Tibial nerve (tissue), 4 donors: ENCODE results near the gene NOL12. TPM values are rescaled to one million over a fixed set of nuclear protein-coding genes. Genes with fewer than 3 reads are reported as not detected.
A peak's percentile ranks its signal among the peaks of the same experiment; 100 is the strongest.

Experiments
- DNase-seq, 2 donors: peaks; one replicate each; pipeline ENCODE4 v3.0.0-alpha.2; 2019; ENCODE audit warnings: low spot score in 2 of 2
- H3K27ac ChIP-seq, 4 donors: fragments of 200-600 bp; sonication (generic) in 3 of 4; one replicate each; pipeline ENCODE4 v1.5.1; 2017 to 2019; ENCODE audit warnings: mild to moderate bottlenecking in 1 of 4
- H3K27me3 ChIP-seq, 2 donors: fragments of 200-600 bp; sonication (generic) in 1 of 2; one replicate each; pipeline versions ENCODE4 v1.5.1 to v1.6.0; 2017 to 2019
- H3K36me3 ChIP-seq, 3 donors: fragments of 200-600 bp; sonication (generic); one replicate each; pipeline ENCODE4 v1.5.1; 2018 to 2019
- H3K4me1 ChIP-seq, 4 donors: fragments of 200-600 bp; sonication (generic) in 3 of 4; one replicate each; pipeline ENCODE4 v1.5.1; 2017 to 2019
- H3K4me3 ChIP-seq, 4 donors: fragments of 200-600 bp; sonication (generic) in 3 of 4; one replicate each; pipeline ENCODE4 v1.5.1; 2017 to 2019; ENCODE audit warnings: mild to moderate bottlenecking in 1 of 4, moderate library complexity in 1 of 4
- H3K9me3 ChIP-seq, 4 donors: fragments of 200-600 bp; sonication (generic) in 3 of 4; one replicate each; pipeline ENCODE4 v1.5.1; 2017 to 2019
- CTCF ChIP-seq, 5 experiments: fragments of 200-600 bp in 3 of 5; fragments of 450-650 bp in 2 of 5; sonication (generic) in 3 of 5; IDR thresholded peaks; one replicate each; pipeline ENCODE4 v1.5.1; 2016 to 2019; ENCODE audit warnings: antibody characterized with exemption in 5 of 5, mild to moderate bottlenecking in 3 of 5, moderate library complexity in 2 of 5
- EP300 ChIP-seq, 2 donors: sonication (generic); formaldehyde crosslinking; IDR thresholded peaks; one replicate each; pipeline ENCODE4 v1.6.1; 2017; ENCODE audit warnings: antibody characterized with exemption in 2 of 2, mild to moderate bottlenecking in 1 of 2
- POLR2A ChIP-seq, 2 donors: fragments of 450-650 bp; IDR thresholded peaks; one replicate each; pipeline ENCODE4 v1.6.1; 2017; ENCODE audit warnings: antibody characterized with exemption in 2 of 2, mild to moderate bottlenecking in 2 of 2, moderate library complexity in 2 of 2
- WGBS, 2 donors: methylation state at CpG; one replicate each; pipeline ENCODE4 v1.1.5; 2018; 5-methylcytosine and 5-hydroxymethylcytosine counted together
- total RNA-seq, 4 donors: library from RNA; depleted of rRNA; stranded (reverse); fragments of >200 nt; gene quantifications; one replicate each; pipeline ENCODE4 v1.1.0, GENCODE V29; 2016

Gene NOL12
- total RNA-seq, 4 donors from 2014 or later = 24.1 to 39.5 (median 31.2) TPM

GRCh38 chr22:37734402-37734700 lies 48.2 kb downstream of the NOL12 start:
- H3K27ac ChIP-seq = peak overlapping the region; percentile 43 to 84 (median 60)
- WGBS, 2 donors = 72 to 81% methylated on average over 4 of the region's 6 CpGs

GRCh38 chr22:37734964-37735451 lies 48.9 kb downstream of the NOL12 start:
- Histone ChIP-seq H3K27ac (peak overlapping the region; percentile 43 to 84 (median 60)), H3K4me1 (peaks cover 0 to 44% (median 9%) of the 10 kb centered on the region in 4 donors), H3K36me3 (no peaks in the 10 kb centered on the region), H3K9me3 (no peaks in the 10 kb centered on the region), H3K4me3 (no peak overlapping the region), H3K27me3 (no peaks in the 10 kb centered on the region)
- peak in 1 of 2 donors; percentile 46 for DNase-seq
- WGBS, 2 donors = 54 to 69% methylated on average over 5 to 14 of the region's 16 CpGs
- TF ChIP-seq EP300 (IDR thresholded peaks at IDR 0.05) = no peak
- no peak for TF ChIP-seq POLR2A (IDR thresholded peaks at IDR 0.05)
- peak in 4 of 5 experiments; percentile 32 to 69 (median 49) for TF ChIP-seq CTCF (IDR thresholded peaks at IDR 0.05)

More at GRCh38 chr22:37734402-37734700, 48.2 kb downstream of the NOL12 start:
- Histone ChIP-seq H3K9me3 (no peaks in the 10 kb centered on the region), H3K27me3 (no peaks in the 10 kb centered on the region), H3K4me1 (peaks cover 0 to 37% (median 7%) of the 10 kb centered on the region in 4 donors), H3K36me3 (no peaks in the 10 kb centered on the region), H3K4me3 (no peak overlapping the region)
- no peak for DNase-seq
- TF ChIP-seq CTCF (IDR thresholded peaks at IDR 0.05) (no peak), EP300 (IDR thresholded peaks at IDR 0.05) (no peak), POLR2A (IDR thresholded peaks at IDR 0.05) (no peak)

- Histone ChIP-seq H3K9me3 (no peaks in the 10 kb centered on the region), H3K27me3 (no peaks in the 10 kb centered on the region), H3K27ac (peak overlapping the region in 2 of 4 donors; percentile 66 to 72), H3K4me3 (no peak overlapping the region), H3K4me1 (peaks cover 0 to 69% (median 22%) of the 10 kb centered on the region in 4 donors), H3K36me3 (no peaks in the 10 kb centered on the region)
- TF ChIP-seq POLR2A (IDR thresholded peaks at IDR 0.05) = no peak
- TF ChIP-seq CTCF (IDR thresholded peaks at IDR 0.05) = no peak
- no peak for TF ChIP-seq EP300 (IDR thresholded peaks at IDR 0.05)
- 20 to 25% methylated on average over 12 of the region's 12 CpGs for WGBS, 2 donors
- peak; percentile 72 to 74 for DNase-seq
These were observed 52.9 kb downstream of the NOL12 start for GRCh38 chr22:37739035-37739434.

GRCh38 chr22:37739611-37740049 lies 53.5 kb downstream of the NOL12 start:
- H3K4me1 ChIP-seq = peaks cover 0 to 69% (median 20%) of the 10 kb centered on the region in 4 donors
- no peaks in the 10 kb centered on the region for H3K9me3 ChIP-seq
- no peaks in the 10 kb centered on the region for H3K27me3 ChIP-seq
- no peaks in the 10 kb centered on the region for H3K36me3 ChIP-seq
- 85 to 90% methylated on average over 17 of the region's 17 CpGs for WGBS, 2 donors
- TF ChIP-seq EP300 (IDR thresholded peaks at IDR 0.05) (no peak), POLR2A (IDR thresholded peaks at IDR 0.05) (no peak), CTCF (IDR thresholded peaks at IDR 0.05) (no peak)
- DNase-seq = peak in 1 of 2 donors; percentile 25
- peak overlapping the region in 2 of 4 donors; percentile 66 to 72 for H3K27ac ChIP-seq
- no peak overlapping the region for H3K4me3 ChIP-seq

- 58 to 59% methylated on average over 22 of the region's 22 CpGs for WGBS, 2 donors
- peaks cover 0 to 68% (median 23%) of the 10 kb centered on the region in 4 donors for H3K4me1 ChIP-seq
- H3K27ac ChIP-seq = peak overlapping the region; percentile 10 to 72 (median 36)
- no peak for TF ChIP-seq CTCF (IDR thresholded peaks at IDR 0.05)
- TF ChIP-seq POLR2A (IDR thresholded peaks at IDR 0.05) = no peak
- TF ChIP-seq EP300 (IDR thresholded peaks at IDR 0.05) = no peak
- H3K27me3 ChIP-seq = no peaks in the 10 kb centered on the region
- no peak overlapping the region for H3K4me3 ChIP-seq
- no peak for DNase-seq
- H3K9me3 ChIP-seq = no peaks in the 10 kb centered on the region
- no peaks in the 10 kb centered on the region for H3K36me3 ChIP-seq
These were observed 54.5 kb downstream of the NOL12 start for GRCh38 chr22:37740455-37741311.
